Upper lobe of left lung (tissue), 6 donors: ENCODE measurements around the gene MACROD2. TPM values are rescaled to one million over a fixed set of nuclear protein-coding genes. Genes with fewer than 3 reads are reported as not detected.
"Not testable (repeated sequence)": the region's sequence is repeated elsewhere in the genome, so short reads cannot be mapped to it uniquely, and the experiment has no call there.

Source experiments
- ATAC-seq, 2 donors: fragments of 200-7000 bp; cut with Tn5 transposase; one replicate each; pipeline ENCODE4 v1.9.1; 2022; ENCODE audit warnings: mild to moderate bottlenecking in 2 of 2, moderate library complexity in 2 of 2; ENCODE audit not compliant: low FRiP score in 2 of 2
- DNase-seq, 2 donors: peaks; one replicate each; pipeline ENCODE4 v3.0.0-alpha.2; 2019 to 2020
- H3K27ac ChIP-seq, 4 donors: fragments of 200-600 bp; sonication (generic); one replicate each; pipeline ENCODE4 v1.5.1; 2016 to 2019
- H3K27me3 ChIP-seq, 4 donors: fragments of 200-600 bp; sonication (generic); one replicate each; pipeline ENCODE4 v1.5.1; 2017 to 2019
- H3K36me3 ChIP-seq, 4 donors: fragments of 200-600 bp; sonication (generic); one replicate each; pipeline ENCODE4 v1.5.1; 2016 to 2019
- H3K4me1 ChIP-seq, 4 donors: fragments of 200-600 bp; sonication (generic); one replicate each; pipeline ENCODE4 v1.5.1; 2018 to 2019
- H3K4me3 ChIP-seq, 4 donors: fragments of 200-600 bp; sonication (generic); one replicate each; pipeline ENCODE4 v1.5.1; 2017 to 2019; ENCODE audit warnings: mild to moderate bottlenecking in 2 of 4, moderate library complexity in 1 of 4
- H3K9me3 ChIP-seq, 4 donors: fragments of 200-600 bp; sonication (generic); one replicate each; pipeline ENCODE4 v1.5.1; 2018 to 2019
- EP300 ChIP-seq, 4 donors: sonication (generic); formaldehyde crosslinking; IDR thresholded peaks; one replicate each; pipeline ENCODE4 v1.5.1; 2017; ENCODE audit warnings: antibody characterized with exemption in 4 of 4, control low read depth in 2 of 4
- POLR2A ChIP-seq, 4 donors: fragments of 450-650 bp; IDR thresholded peaks; one replicate each; pipeline ENCODE4 v1.5.1; 2016 to 2017; ENCODE audit warnings: antibody characterized with exemption in 4 of 4, mild to moderate bottlenecking in 2 of 4
- POLR2AphosphoS5 ChIP-seq, 2 donors: sonication (generic); formaldehyde crosslinking; IDR thresholded peaks; one replicate each; pipeline ENCODE4 v1.5.1; 2017; ENCODE audit warnings: antibody characterized with exemption in 2 of 2
- WGBS, 2 donors: methylation state at CpG; one replicate each; pipeline ENCODE4 v1.1.5; 2017 to 2018; 5-methylcytosine and 5-hydroxymethylcytosine counted together
- total RNA-seq, 6 donors: library from RNA; depleted of rRNA in 4 of 6; stranded (reverse); fragments of >200 nt in 4 of 6; gene quantifications; one replicate each; pipeline versions ENCODE4 v1.1.0 to v1.2.1, GENCODE V29; 2016 to 2021
- TF ChIP-seq, protein P1 (sequence below), 6 experiments: fragments of 450-650 bp in 4 of 6; fragments of 200-600 bp in 2 of 6; sonication (generic) in 2 of 6; IDR thresholded peaks; one replicate each; pipeline ENCODE4 v1.5.1; 2016 to 2019; ENCODE audit warnings: antibody characterized with exemption in 6 of 6
- donor health status: DM: no; HTN: no; CAD: no; lungs with moderate emphysema.
- donor health status: DM: no; HTN: yes; CAD: no; lungs with severe emphysema.

MACROD2 gene
- total RNA-seq, 6 donors from 2014 or later = 20.7 to 84.3 (median 36.3) TPM

DNA sequence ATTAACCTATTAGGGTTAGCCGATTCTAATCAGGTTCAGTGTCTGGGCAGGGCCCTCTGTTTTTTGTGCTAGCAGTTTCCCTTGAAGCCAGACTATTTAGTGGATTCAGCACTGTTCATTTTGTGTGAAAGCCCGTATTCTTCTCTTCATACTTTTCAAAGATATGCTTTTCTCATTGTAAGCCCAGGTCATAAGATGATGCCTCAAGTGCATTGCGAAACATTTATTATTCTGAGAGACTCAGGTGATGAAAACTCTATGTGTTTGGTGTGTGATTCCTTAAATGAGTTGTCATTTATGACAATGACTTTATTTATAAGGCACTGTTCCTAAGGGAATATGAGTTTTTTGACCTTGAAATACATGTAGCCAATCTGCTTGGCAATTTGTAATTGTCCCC, 1193.1 kb downstream of the MACROD2 start:
- Histone ChIP-seq H3K4me1 (no peaks in the 10 kb centered on the region), H3K4me3 (no peak overlapping the region), H3K27me3 (no peaks in the 10 kb centered on the region), H3K27ac (no peak overlapping the region), H3K36me3 (no peaks in the 10 kb centered on the region), H3K9me3 (no peaks in the 10 kb centered on the region)
- TF ChIP-seq EP300 (IDR thresholded peaks at IDR 0.05) = no peak
- TF ChIP-seq POLR2A (IDR thresholded peaks at IDR 0.05) = no peak
- ATAC-seq (no peak), DNase-seq (no peak)
- WGBS, 2 donors = 90 to 91% methylated on average over 3 of the region's 3 CpGs

DNA sequence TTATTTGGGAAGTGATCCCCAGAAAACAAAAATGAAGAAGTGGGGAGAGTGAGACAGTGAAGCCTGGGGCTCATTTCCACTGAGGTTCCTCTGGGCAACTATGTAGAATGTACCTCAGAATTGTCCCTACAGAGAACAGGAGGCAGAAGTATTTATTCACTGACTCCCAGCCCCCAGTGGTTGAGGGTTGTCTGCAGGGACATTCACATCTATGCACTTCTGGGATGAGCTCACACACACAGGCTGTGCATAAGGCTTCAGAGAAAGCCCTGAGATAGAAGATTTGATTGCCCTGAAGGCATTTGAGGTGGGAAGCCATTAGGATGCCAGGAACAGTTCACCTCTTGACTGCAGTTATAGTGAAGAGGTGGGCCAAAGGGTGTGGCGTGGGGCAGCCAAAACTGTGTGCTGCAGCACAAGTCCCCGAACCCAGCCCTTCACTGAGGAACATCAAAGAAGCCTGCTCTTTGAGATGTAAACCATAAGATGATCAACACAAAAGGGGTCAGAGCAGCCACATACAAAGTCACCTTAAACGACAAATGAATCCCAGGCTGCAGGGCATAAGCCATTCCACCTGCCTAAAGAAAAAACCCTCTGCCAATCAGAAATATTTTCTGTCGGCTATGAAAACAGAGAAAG, 1195.9 kb downstream of the MACROD2 start:
- WGBS, 2 donors = 70 to 80% methylated on average over 4 of the region's 4 CpGs
- ATAC-seq = no peak
- no peaks in the 10 kb centered on the region for H3K27me3 ChIP-seq
- no peaks in the 10 kb centered on the region for H3K9me3 ChIP-seq
- no peak overlapping the region for H3K27ac ChIP-seq
- H3K4me1 ChIP-seq = no peaks in the 10 kb centered on the region
- TF ChIP-seq EP300 (IDR thresholded peaks at IDR 0.05) (no peak), POLR2A (IDR thresholded peaks at IDR 0.05) (no peak), POLR2AphosphoS5 (IDR thresholded peaks at IDR 0.05) (no peak)
- TF ChIP-seq, protein P1, sequence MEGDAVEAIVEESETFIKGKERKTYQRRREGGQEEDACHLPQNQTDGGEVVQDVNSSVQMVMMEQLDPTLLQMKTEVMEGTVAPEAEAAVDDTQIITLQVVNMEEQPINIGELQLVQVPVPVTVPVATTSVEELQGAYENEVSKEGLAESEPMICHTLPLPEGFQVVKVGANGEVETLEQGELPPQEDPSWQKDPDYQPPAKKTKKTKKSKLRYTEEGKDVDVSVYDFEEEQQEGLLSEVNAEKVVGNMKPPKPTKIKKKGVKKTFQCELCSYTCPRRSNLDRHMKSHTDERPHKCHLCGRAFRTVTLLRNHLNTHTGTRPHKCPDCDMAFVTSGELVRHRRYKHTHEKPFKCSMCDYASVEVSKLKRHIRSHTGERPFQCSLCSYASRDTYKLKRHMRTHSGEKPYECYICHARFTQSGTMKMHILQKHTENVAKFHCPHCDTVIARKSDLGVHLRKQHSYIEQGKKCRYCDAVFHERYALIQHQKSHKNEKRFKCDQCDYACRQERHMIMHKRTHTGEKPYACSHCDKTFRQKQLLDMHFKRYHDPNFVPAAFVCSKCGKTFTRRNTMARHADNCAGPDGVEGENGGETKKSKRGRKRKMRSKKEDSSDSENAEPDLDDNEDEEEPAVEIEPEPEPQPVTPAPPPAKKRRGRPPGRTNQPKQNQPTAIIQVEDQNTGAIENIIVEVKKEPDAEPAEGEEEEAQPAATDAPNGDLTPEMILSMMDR (IDR thresholded peaks at IDR 0.05) = no peak
- H3K36me3 ChIP-seq = no peaks in the 10 kb centered on the region
- H3K4me3 ChIP-seq = no peak overlapping the region
- DNase-seq = no peak

DNA sequence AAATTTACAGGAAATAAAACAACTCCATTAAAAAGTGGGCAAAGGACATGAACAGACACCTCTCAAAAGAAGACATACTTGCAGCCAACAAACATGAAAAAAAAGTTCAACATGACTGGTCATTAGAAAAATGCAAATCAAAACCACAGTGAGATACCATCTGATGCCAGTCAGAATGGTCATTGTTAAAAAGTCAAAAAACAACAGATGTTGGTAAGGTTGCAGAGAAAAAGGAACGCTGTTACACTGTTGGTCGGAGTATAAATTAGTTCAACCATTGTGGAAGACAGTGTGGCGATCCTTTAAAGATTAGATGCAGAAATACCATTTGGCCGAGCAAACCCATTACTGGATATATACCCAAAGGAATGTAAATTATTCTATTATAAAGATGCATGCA, 1200.1 kb downstream of the MACROD2 start:
- ATAC-seq (no peak), DNase-seq (no peak)
- no peak overlapping the region for H3K27ac ChIP-seq
- no peaks in the 10 kb centered on the region for H3K4me1 ChIP-seq
- 90 to 94% methylated on average over 4 of the region's 4 CpGs for WGBS, 2 donors
- no peaks in the 10 kb centered on the region for H3K27me3 ChIP-seq
- no peak overlapping the region for H3K4me3 ChIP-seq
- H3K9me3 ChIP-seq = no peaks in the 10 kb centered on the region
- TF ChIP-seq, protein P1 (IDR thresholded peaks at IDR 0.05) = no peak
- TF ChIP-seq POLR2A (IDR thresholded peaks at IDR 0.05) = no peak
- no peak for TF ChIP-seq POLR2AphosphoS5 (IDR thresholded peaks at IDR 0.05)
- no peak for TF ChIP-seq EP300 (IDR thresholded peaks at IDR 0.05)
- H3K36me3 ChIP-seq = no peaks in the 10 kb centered on the region

DNA sequence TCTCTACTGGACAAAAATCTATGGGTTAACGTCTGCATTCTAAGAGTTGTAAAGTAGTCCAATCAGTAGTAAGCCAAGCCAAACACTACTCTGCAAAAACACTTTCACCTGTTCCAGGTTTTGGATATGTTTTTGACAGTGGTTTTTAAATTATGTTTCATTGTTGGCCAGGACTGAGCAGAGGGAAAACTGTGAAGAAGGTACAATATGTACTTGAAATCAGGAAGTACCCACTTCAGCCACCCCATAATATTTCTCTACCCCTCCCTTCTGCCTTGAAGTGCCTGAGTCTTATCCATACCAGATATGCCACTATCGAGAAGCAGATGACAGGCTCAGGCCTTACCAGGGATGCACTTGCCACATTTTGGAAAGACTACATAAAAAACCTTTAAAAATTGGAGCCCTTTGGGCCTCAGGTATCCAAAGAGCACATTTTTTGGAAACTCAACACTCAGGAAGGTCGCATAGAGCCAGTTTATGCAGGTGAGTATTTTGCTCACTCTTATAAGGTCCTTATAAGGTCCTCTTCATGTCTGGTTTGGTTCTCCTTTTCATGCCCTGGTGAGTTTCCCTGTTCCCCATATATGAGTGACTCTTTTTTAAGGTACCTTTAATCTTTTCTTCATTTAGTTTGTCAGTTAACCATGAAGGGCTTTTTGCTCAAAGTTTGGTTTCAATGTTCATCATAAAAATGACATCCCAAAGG, 1201.4 kb downstream of the MACROD2 start:
- Histone ChIP-seq H3K27ac (peak overlapping the region in 3 of 4 donors; percentile 5 to 40 (median 12)), H3K4me1 (no peaks in the 10 kb centered on the region), H3K9me3 (no peaks in the 10 kb centered on the region), H3K27me3 (no peaks in the 10 kb centered on the region), H3K36me3 (no peaks in the 10 kb centered on the region), H3K4me3 (peak overlapping the region in 3 of 4 donors; percentile 17 to 36 (median 30))
- ATAC-seq (peak in 1 of 2 donors; percentile 60), DNase-seq (no peak)
- TF ChIP-seq EP300 (IDR thresholded peaks at IDR 0.05) = no peak
- peak in 1 of 4 donors; percentile 29 for TF ChIP-seq POLR2A (IDR thresholded peaks at IDR 0.05)
- peak in 1 of 2 donors; percentile 15 for TF ChIP-seq POLR2AphosphoS5 (IDR thresholded peaks at IDR 0.05)
- TF ChIP-seq, protein P1 (IDR thresholded peaks at IDR 0.05) = no peak
- 57 to 75% methylated on average over 3 of the region's 3 CpGs for WGBS, 2 donors

DNA sequence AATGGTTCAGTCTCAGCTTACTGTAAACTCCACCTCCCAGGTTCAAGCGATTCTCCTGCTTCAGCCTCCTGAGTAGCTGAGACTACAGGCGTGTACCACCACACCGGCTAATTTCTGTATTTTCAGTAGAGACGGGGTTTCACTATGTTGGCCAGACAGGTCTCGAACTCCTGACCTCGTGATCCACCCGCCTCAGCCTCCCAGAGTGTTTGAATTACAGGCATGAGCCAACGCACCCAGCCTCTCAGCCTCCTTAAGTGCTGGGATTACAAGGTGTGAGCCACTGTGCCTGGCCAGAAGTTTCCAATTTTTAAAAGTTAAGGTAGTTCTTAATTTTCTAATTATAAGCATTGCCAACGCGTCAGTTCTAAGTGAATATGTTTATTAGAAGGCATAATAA, 1202.7 kb downstream of the MACROD2 start:
- not testable (repeated sequence) for H3K27me3 ChIP-seq, ATAC-seq, H3K9me3 ChIP-seq, H3K4me1 ChIP-seq, H3K36me3 ChIP-seq
- H3K4me3 ChIP-seq = peak overlapping the region in 2 of 4 donors; percentile 30 to 36
- WGBS, 2 donors = 78 to 79% methylated on average over 10 of the region's 10 CpGs
- peak in 1 of 2 donors; percentile 34 for DNase-seq
- H3K27ac ChIP-seq = peak overlapping the region in 1 of 4 donors; percentile 5
